Fibroblast of the aortic adventitia (primary cell): ENCODE measurements around the gene MAPK9. TPM values are rescaled to one million over a fixed set of nuclear protein-coding genes. Genes with fewer than 3 reads are reported as not detected.

Experiments used
- DNase-seq: peaks from one replicate; pipeline ENCODE4 v3.0.0-alpha.2; 2010; ENCODE audit warnings: low read depth
- H3K4me3 ChIP-seq: 2 replicates; pipeline ENCODE4 v1.5.1; 2011; ENCODE audit warnings: low read depth, mild to moderate bottlenecking, control low read depth, low read length, moderate library complexity
- total RNA-seq: library from RNA; depleted of rRNA; stranded (reverse); fragments of >200 nt; gene quantifications from 2 replicates; pipeline ENCODE4 v1.2.3, GENCODE V29; 2012; ENCODE audit warnings: low replicate concordance
- TF ChIP-seq, protein P1 (sequence below): IDR thresholded peaks from 2 replicates; pipeline ENCODE4 v1.5.1; 2011; ENCODE audit warnings: mild to moderate bottlenecking, low read length, control low read depth, inconsistent platforms; ENCODE audit not compliant: insufficient read depth

The MAPK9 gene
- total RNA-seq, 1 donor = 33.4 TPM

DNA sequence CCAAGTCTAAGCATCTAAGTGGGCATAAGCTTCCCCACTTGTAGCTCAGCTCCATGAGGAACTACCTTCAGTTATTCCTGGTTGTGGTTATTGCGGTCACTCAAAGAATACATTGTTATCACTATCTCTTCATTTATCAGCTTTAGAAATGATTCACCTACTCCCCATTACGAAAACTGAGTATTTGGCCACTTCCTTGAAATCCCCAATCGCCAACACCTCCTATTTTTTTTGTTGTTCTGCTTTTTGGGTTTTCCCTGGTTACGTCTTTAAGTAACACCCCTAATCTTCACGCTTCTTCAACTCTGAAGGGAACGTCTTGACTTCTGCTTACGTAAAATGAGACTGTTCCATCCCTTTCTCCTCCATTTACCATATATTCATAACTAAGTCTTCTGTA, 20.7 kb downstream of the MAPK9 start:
- no peak overlapping the region for H3K4me3 ChIP-seq
- DNase-seq = no peak
- TF ChIP-seq, protein P1, sequence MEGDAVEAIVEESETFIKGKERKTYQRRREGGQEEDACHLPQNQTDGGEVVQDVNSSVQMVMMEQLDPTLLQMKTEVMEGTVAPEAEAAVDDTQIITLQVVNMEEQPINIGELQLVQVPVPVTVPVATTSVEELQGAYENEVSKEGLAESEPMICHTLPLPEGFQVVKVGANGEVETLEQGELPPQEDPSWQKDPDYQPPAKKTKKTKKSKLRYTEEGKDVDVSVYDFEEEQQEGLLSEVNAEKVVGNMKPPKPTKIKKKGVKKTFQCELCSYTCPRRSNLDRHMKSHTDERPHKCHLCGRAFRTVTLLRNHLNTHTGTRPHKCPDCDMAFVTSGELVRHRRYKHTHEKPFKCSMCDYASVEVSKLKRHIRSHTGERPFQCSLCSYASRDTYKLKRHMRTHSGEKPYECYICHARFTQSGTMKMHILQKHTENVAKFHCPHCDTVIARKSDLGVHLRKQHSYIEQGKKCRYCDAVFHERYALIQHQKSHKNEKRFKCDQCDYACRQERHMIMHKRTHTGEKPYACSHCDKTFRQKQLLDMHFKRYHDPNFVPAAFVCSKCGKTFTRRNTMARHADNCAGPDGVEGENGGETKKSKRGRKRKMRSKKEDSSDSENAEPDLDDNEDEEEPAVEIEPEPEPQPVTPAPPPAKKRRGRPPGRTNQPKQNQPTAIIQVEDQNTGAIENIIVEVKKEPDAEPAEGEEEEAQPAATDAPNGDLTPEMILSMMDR = no peak

DNA sequence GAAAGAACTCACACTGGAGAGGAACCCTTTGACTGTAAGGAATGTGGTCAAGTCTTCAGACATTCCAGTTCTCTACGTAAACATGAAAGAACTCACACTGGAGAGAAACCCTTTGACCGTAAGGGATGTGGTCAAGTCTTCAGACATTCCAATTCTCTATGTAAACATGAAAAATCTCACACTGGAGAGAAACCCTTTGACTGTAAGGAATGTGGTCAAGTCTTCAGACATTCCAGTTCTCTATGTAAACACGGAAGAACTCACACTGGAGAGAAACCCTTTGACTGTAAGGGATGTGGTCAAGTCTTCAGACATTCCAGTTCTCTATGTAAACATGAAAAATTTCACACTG, 32.6 kb downstream of the MAPK9 start:
- H3K4me3 ChIP-seq = no peak overlapping the region
- no peak for DNase-seq
- TF ChIP-seq, protein P1 = no peak

DNA sequence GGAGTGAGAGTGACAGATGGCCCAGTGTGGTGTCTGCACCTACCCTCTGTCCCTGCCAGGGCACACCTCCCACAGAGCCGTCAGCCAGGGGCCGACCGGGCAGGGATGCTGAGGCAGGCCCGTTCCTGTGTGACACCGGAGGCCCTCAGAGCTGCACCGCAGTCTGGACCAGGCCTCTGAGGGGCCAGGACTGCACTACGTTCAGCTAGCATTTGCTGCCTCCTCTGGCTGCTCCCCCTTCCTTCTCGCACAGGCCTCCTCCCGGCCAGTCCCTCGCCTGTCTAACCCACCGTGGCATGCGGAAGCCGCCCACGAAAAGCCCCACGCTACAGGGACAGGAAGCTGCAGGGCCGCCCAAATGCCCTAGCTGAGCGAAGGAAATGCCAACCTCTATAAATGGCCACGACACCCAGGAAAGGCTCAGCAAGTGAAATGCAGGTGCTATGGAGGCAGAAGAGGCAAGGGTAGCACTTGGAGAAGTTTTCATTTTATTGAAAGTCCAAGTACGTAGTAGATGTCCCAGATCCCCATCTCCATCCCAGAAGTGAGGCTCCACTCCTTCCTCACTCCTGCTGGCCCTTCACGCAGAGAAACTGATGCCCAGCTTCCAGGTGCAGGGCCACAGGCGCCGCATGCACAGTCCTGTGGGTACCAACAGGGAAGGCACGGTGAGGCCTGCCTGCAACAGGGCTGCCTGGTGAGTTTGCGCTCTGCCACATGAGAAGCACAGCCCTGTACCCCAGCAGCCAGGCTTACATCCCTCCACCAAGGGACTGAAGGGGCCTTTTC, 38.7 kb downstream of the MAPK9 start:
- H3K4me3 ChIP-seq = no peak overlapping the region
- TF ChIP-seq, protein P1 = no peak
- no peak for DNase-seq

DNA sequence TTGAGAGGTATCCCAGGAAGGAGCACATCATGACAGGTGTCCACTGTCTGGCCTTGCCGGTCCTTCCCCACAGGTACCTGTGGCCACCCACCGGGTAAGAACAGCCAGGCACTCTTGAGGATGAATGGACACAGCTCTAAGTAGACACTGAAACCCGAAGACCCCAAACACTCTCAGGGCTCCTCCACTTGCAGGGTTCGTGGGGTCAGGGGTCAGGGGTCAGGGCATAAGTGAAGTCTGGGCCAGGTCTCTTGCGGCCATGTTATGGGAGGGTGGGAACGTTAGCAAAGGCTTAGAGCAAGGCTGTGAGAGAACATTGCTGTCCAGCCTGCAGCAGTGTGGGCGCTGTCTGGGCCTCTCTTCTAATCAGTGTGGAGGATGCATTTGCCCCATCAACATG, 40.0 kb downstream of the MAPK9 start:
- DNase-seq = no peak
- TF ChIP-seq, protein P1 = no peak
- no peak overlapping the region for H3K4me3 ChIP-seq

DNA sequence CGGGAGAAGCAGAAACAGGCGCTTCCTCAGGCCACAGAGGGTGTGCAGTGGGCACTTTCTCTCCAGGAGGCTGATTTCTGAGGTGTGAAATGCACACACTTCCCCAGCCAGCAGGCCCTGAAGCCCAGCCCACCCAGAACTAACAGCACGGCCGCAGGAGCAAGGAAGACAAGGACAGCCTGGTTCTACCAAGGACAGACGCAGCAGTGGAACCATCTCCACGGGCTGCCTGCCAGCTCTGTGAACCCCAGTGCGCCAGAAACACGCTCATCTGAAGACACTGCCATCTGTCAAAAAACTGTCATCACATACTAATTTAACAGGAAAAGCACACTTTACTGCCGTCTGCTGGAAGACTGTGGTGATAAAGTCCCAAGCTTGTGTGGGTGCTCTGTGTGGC, 40.7 kb downstream of the MAPK9 start:
- no peak for DNase-seq
- TF ChIP-seq, protein P1 = no peak
- no peak overlapping the region for H3K4me3 ChIP-seq

DNA sequence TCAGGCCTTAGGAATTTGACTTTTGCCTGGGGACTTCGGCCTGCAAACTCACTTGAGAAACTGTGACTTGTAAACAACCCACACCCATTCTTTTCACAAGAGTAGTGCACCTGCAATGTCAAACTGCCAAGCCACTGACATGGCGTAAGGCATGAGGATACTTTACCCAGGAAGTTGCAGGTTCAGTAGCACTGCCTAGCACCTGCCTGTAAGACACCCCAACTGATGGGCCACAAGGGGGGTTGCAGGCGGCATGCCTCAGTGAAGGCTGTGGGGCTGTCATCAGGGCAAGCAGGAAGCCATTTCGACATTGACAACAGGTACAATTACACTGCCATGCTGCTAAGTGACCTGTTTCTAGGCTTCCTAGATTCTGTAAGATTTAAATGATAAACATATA, 41.6 kb downstream of the MAPK9 start:
- no peak overlapping the region for H3K4me3 ChIP-seq
- DNase-seq = no peak
- TF ChIP-seq, protein P1 = no peak

DNA sequence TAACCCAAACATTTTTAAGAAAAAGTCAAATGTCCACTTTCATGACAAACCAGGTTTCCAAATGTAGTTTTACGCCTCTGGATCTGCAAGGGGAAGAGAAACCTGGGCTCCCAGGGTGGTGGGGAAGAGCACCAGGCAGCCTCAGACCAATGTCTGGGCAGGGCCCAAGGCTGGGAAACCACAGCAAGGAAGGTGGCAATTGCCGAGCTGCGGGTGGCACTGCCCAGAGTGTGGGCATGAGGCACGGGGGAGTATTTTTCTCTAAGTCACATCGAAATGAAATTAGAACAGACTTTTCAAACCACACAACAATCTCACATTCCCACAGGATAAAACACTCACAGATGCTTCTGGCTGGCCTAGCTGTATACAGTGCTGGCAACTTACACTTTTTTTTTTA, 50.3 kb downstream of the MAPK9 start:
- no peak for DNase-seq
- TF ChIP-seq, protein P1 = no peak
- no peak overlapping the region for H3K4me3 ChIP-seq
